ENCODE measurements around the gene DNER. TPM values are rescaled to one million over a fixed set of nuclear protein-coding genes. Genes with fewer than 3 reads are reported as not detected.

Gene DNER
- total RNA-seq, 1 donor from 2014 or later: 86.7 TPM

GRCh38 chr2:229669841-229670240, 44.5 kb downstream of the DNER start:
- DNase-seq: no peak

GRCh38 chr2:229666811-229667210, 47.5 kb downstream of the DNER start:
- no peak for DNase-seq

DNA sequence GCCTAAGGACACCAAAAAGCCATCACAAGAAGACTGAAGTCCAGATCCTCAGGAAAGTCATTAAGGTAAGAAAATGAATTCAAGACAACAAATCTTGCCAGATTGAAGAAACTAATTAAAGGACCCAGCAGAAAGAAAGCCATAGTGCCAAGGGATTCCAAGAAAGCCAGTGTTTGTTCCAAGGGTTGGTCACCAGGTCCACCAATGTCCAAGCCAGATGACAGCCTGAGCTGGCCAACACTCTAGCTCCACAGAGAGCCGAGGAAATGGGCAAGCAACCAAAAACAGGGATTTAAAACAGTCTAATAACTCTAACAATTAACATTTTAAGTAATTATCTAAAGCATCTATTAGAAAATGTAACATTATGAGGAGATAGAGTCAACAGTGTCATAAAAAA, 49.2 kb downstream of the DNER start:
- DNase-seq: no peak

DNA sequence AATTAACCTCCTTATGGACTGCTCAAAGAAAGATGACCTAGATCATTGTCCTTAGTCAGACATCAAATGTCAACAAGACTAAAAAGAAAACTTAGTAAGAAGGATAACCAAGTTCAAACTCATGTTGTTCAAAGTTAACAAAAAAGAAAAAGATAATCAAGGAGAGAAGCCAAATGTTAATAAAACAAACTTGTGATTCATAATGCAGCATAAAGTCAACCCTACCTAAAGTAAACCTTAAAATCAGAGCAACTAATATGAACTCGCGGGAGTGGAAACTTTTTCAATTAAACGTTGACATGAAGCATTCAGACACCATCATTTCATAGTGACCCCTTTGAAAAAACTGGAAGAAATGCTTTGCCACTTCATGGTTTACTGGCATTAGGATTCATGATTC, 52.9 kb downstream of the DNER start:
- no peak for DNase-seq

DNA sequence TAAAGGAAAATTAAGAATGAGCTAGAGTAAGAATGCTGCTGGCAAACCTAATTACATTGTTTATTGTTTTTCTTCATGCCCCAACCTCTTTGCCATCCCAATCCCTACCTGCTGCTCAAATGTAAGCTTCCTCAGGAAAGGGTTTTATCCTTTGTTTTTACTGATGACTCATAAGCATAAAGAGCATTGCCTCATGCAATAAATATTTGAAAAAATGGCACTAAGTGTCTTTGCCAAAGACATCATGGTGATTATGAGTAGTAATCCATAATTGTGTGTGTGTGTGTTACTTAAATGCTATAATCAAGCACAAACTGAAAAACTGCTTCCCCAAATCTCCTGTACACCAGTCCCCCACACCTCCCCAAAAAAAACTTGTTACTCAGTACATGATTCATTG, 53.4 kb downstream of the DNER start:
- no peak for DNase-seq

GRCh38 chr2:229660391-229660790, 54.0 kb downstream of the DNER start:
- no peak for DNase-seq

GRCh38 chr2:229658004-229658403, 56.4 kb downstream of the DNER start:
- DNase-seq: no peak

DNA sequence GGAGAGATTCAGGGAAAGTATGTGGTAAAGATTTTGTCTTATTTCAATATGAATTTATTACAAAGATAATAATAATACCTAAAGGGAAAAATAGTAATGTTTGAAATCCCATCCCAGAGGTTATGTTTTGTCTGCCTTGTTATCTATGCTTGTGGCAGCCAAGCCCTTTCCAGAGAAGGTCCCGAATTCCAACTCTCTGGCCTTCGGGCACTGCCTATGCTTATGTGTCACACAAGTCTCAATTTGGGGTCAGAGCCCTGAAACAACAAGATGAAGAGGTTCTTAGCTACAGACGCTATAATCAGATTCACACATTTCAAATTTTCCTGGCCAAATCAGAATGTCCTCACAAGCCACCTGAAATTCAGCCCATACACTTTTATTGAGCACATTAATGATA, 59.9 kb downstream of the DNER start:
- no peak for DNase-seq

- DNase-seq: no peak
Observed at GRCh38 chr2:229653531-229653930, 60.8 kb downstream of the DNER start.

DNA sequence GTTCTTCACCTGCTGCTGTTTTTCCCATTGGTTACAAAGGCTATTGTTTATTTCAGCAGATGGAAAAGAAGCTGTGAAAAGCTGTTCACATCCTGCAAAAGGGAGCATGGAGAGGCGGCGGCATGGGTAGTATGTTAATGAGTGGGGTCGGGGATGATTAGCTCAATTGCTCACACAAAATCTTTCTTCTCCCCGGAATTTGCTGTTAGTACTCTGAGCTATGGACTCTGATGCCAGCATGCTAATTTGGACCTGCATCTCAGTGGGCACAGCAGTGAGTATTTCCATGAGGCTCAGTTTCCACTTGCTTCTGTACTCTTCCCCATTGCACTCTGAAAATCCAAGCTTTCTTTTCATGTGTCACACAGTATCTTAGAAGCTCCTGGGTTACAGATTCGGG, 61.6 kb downstream of the DNER start:
- no peak for DNase-seq

DNA sequence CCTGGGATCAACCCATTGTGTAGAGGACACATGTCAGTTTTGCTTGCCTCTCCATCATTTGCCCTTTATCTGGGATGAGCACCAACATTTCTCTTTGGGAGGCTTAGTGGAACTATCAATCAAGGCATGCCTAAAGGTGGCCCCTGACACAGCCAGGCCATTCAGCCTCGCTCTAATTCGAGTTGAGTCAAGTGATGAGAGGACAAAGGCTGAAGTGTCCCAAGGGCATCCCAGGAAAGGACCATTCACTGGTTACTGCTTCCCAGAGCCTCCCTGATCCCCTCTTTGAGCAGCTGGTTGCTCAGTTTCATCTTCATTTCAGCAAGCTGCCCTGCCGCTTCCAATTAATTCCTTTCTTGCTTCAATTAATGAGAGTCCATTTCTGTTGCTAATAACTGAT, 63.5 kb downstream of the DNER start:
- no peak for DNase-seq

GRCh38 chr2:229650059-229650458, 64.3 kb downstream of the DNER start:
- DNase-seq: no peak

- DNase-seq: no peak
Observed at GRCh38 chr2:229646186-229646723, 68.1 kb downstream of the DNER start.

DNA sequence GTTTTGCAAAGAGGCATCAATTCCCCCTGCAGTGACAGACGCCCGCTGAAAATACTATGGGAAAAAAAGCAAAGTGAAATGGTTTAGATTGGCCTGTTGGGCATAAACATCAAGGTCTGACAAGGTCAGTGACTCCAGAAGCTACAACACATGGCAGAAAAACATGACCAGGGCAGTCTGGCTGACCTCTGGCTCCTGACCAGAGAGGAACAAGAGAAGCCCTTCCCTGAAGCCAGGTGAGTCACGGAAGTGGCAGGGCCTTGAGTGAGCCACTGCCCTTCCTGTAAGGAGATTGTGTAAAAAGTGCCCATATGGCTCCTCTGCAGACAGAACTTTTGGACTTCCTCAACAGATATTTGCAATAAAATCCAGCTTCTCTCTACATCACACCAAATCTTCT, 72.0 kb downstream of the DNER start:
- no peak for DNase-seq

DNA sequence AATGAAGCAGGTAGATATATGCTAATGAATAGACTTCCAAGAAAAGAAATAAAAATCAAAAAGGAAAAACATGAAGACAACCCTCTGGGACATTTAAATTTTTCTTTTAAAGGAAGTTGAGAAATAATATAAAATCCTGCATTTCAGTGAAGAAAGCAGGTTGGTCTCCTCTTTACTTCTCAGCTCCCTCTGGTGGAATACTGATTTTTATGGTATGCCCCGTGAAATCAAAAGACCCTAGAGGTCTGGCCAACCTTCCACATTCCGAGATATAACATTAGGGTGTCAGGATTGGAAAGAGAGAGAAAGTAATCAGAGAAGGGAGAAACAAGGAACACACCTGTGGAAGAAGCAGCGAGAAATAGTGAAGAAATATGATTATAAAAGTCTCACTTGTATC, 72.7 kb downstream of the DNER start:
- no peak for DNase-seq

DNA sequence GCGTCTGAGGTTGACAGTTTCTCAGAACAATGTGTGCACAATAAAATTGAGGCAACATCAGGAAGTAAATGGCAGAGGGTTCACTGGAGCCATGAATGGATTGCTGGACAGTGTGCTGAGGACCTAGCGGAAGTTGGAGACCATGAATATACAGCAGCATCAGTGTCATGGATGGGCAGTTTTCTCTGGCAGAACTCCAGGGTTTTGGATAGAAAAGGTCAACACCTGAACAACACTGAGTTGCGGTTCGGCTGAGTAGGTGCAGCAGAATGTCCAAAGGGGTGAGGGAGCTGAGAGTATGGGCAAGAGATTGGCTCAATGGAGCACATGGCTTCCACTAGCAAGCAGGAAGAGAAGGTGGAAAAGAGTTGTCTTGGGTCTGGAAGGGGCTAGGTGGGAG, 73.7 kb downstream of the DNER start:
- no peak for DNase-seq

DNA sequence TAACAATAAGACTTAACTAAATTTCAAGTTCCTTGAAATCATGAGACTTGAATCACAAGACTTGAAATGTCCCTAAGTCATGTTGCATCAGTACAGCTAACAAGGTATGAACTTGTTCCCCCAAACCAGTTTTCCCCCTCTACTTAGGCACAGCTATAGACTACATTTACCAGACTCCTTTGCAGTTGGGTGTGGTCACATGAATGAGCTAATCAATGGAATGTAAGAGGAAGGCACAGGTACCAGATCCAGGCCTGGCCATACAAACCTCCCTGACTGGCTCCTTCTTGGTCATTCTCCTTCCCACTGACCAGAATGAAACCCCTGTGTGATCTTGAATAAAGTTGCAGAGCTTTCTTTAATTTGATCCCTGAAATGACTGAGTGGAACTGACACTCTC, 77.8 kb downstream of the DNER start:
- DNase-seq: no peak

GRCh38 chr2:229635371-229635680, 79.0 kb downstream of the DNER start:
- DNase-seq: no peak

- DNase-seq: peak; percentile 11
Observed at GRCh38 chr2:229634601-229635370, 79.6 kb downstream of the DNER start.

- no peak for DNase-seq
Observed at GRCh38 chr2:229633556-229633955, 80.8 kb downstream of the DNER start.

DNA sequence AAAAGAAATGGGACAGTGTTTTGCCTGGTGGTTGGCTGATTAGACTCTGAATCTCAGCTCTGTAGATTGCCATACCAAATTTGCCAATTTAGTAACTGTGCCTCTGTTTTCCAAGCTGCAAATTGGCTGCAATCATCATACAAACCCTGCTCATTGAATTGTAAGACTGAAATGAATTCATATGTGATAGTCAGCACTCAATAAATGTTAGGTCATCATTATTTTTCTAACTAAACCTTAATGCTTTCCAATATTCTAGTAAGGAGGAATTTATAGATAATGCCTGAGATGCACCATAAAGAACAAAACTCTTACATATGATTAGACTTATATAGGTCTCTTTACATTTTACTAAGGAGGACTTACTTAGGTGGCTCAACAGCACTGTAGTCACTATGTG, 85.3 kb downstream of the DNER start:
- no peak for DNase-seq

GRCh38 chr2:229627728-229628127, 86.6 kb downstream of the DNER start:
- DNase-seq: no peak

- DNase-seq: no peak
Observed at GRCh38 chr2:229622495-229623355, 91.6 kb downstream of the DNER start.

DNA sequence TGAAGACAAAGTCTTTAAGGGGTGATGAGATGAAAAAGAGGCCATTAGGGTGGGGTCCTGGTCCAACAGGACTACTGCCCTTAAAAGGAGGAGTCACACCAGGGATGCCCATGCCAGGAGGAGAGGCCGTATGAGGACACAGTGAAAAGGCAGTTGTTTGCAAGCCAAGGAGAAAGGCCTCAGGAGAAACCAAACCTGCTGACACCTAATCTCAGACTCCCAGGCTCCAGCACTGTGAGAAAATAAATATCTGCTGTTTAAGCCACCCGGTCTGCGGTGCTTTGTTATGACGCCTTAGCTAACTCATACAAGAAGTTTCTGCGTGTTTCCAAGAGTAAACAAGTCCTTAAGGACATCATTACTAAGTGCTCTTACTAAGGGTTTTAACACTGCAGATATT, 93.6 kb downstream of the DNER start:
- DNase-seq: no peak
